H9 (cell line): ENCODE results near the gene DCC. TPM values are rescaled to one million over a fixed set of nuclear protein-coding genes. Genes with fewer than 3 reads are reported as not detected.

Source experiments
- DNase-seq: peaks from one replicate; pipeline ENCODE4 v3.0.0-alpha.2; 2017
- H2AFZ ChIP-seq: one replicate; pipeline ENCODE4 v1.6.1; 2013; ENCODE audit warnings: mild to moderate bottlenecking, low read length, control low read depth, moderate library complexity
- H2AK5ac ChIP-seq: 2 replicates; pipeline ENCODE4 v1.6.1; 2013; ENCODE audit warnings: low read length, control low read depth, mixed read lengths; ENCODE audit not compliant: insufficient read length
- H2BK120ac ChIP-seq: one replicate; pipeline ENCODE4 v1.6.1; 2013; ENCODE audit warnings: low read depth, mild to moderate bottlenecking, low read length, control low read depth, inconsistent platforms; ENCODE audit not compliant: poor library complexity, severe bottlenecking
- H2BK12ac ChIP-seq: 2 replicates; pipeline ENCODE4 v1.6.1; 2013; ENCODE audit warnings: low read length, control low read depth, mixed read lengths, low read depth; ENCODE audit not compliant: insufficient read length
- H2BK15ac ChIP-seq: 2 replicates; pipeline ENCODE4 v1.6.1; 2013; ENCODE audit warnings: low read depth, low read length, control low read depth
- H2BK20ac ChIP-seq: one replicate; pipeline ENCODE4 v1.6.1; 2013; ENCODE audit warnings: low read depth, mild to moderate bottlenecking, low read length, control low read depth, inconsistent platforms; ENCODE audit not compliant: poor library complexity, severe bottlenecking
- H2BK5ac ChIP-seq: 2 replicates; pipeline ENCODE4 v1.6.1; 2013; ENCODE audit warnings: low read length, control low read depth, mixed read lengths; ENCODE audit not compliant: insufficient read length
- H3K14ac ChIP-seq: 2 replicates; pipeline ENCODE4 v1.6.1; 2013; ENCODE audit warnings: low read length, control low read depth; ENCODE audit not compliant: insufficient read depth
- H3K18ac ChIP-seq: 2 replicates; pipeline ENCODE4 v1.6.1; 2013; ENCODE audit warnings: low read depth, mild to moderate bottlenecking, mixed read lengths, low read length, control low read depth; ENCODE audit not compliant: insufficient read length
- H3K23ac ChIP-seq: 2 replicates; pipeline ENCODE4 v1.6.1; 2013; ENCODE audit warnings: low read length, control low read depth, mixed read lengths, low read depth; ENCODE audit not compliant: insufficient read length
- H3K23me2 ChIP-seq: 2 replicates; pipeline ENCODE4 v1.6.1; 2013; ENCODE audit warnings: low read depth, mild to moderate bottlenecking, mixed read lengths, low read length, control low read depth; ENCODE audit not compliant: insufficient read length, poor library complexity, severe bottlenecking
- H3K27ac ChIP-seq: 2 replicates; pipeline ENCODE4 v1.5.1; 2013; ENCODE audit warnings: low read length, control low read depth, mixed read lengths, low read depth; ENCODE audit not compliant: insufficient read length
- H3K27me3 ChIP-seq: 2 replicates; pipeline ENCODE4 v1.6.1; 2013; ENCODE audit warnings: low read length, control low read depth, inconsistent platforms; ENCODE audit not compliant: insufficient read depth
- H3K4ac ChIP-seq: 2 replicates; pipeline ENCODE4 v1.6.1; 2013; ENCODE audit warnings: low read depth, mild to moderate bottlenecking, control low read depth, inconsistent platforms, low read length, moderate library complexity
- H3K4me1 ChIP-seq: 2 replicates; pipeline ENCODE4 v1.6.1; 2013; ENCODE audit warnings: low read length, control low read depth, inconsistent platforms; ENCODE audit not compliant: insufficient read depth
- H3K4me2 ChIP-seq: 2 replicates; pipeline ENCODE4 v1.6.1; 2013; ENCODE audit warnings: low read length, control low read depth, mixed read lengths; ENCODE audit not compliant: insufficient read length, insufficient read depth
- H3K56ac ChIP-seq: 2 replicates; pipeline ENCODE4 v1.6.1; 2013; ENCODE audit warnings: low read depth, mild to moderate bottlenecking, mixed read lengths, low read length, control low read depth; ENCODE audit not compliant: insufficient read length
- H3K79me1 ChIP-seq: 2 replicates; pipeline ENCODE4 v1.6.1; 2013; ENCODE audit warnings: low read depth, mild to moderate bottlenecking, moderate library complexity, low read length, control low read depth, inconsistent platforms; ENCODE audit not compliant: insufficient read depth, poor library complexity, severe bottlenecking
- H3K79me2 ChIP-seq: 2 replicates; pipeline ENCODE4 v1.6.1; 2013; ENCODE audit warnings: low read length, control low read depth, inconsistent platforms; ENCODE audit not compliant: insufficient read depth
- H3K9ac ChIP-seq: 2 replicates; pipeline ENCODE4 v1.6.1; 2013; ENCODE audit warnings: low read length, control low read depth, mixed read lengths; ENCODE audit not compliant: insufficient read length; ENCODE audit errors: extremely low read depth
- H3K9me3 ChIP-seq: one replicate; pipeline ENCODE4 v1.6.1; 2013; ENCODE audit warnings: low read depth, low read length, inconsistent platforms; ENCODE audit not compliant: control insufficient read depth
- H3T11ph ChIP-seq: one replicate; pipeline ENCODE4 v1.6.1; 2013; ENCODE audit warnings: mild to moderate bottlenecking, low read length, control low read depth, inconsistent platforms
- H4K20me1 ChIP-seq: one replicate; pipeline ENCODE4 v1.6.1; 2013; ENCODE audit not compliant: control insufficient read depth, insufficient read length, insufficient read depth
- H4K5ac ChIP-seq: 2 replicates; pipeline ENCODE4 v1.6.1; 2013; ENCODE audit warnings: low read depth, mild to moderate bottlenecking, mixed read lengths, low read length, control low read depth; ENCODE audit not compliant: insufficient read length
- H4K8ac ChIP-seq: replicated peaks from 2 replicates; pipeline ENCODE4 v1.6.1; 2013; ENCODE audit warnings: low read length, control low read depth, mixed read lengths, low read depth; ENCODE audit not compliant: insufficient read length
- H4K91ac ChIP-seq: 2 replicates; pipeline ENCODE4 v1.6.1; 2013; ENCODE audit warnings: low read depth, mild to moderate bottlenecking, moderate library complexity, mixed read lengths, low read length, control low read depth; ENCODE audit not compliant: insufficient read length
- H3K27ac Mint-ChIP-seq, 3 experiments: 2 replicates in 2 of 3; 3 replicates in 1 of 3; pipeline ENCODE4 v1.8.0; 2020 to 2021; ENCODE audit warnings: mixed read lengths in 3 of 3, mild to moderate bottlenecking in 1 of 3, moderate library complexity in 1 of 3
- H3K27me3 Mint-ChIP-seq: 2 replicates; pipeline ENCODE4 v1.8.0; 2021; ENCODE audit warnings: low read depth, mild to moderate bottlenecking, moderate library complexity, mixed read lengths
- H3K36me3 Mint-ChIP-seq, 3 experiments: 2 replicates in 2 of 3; 3 replicates in 1 of 3; pipeline ENCODE4 v1.8.0; 2020 to 2021; ENCODE audit warnings: low read depth in 3 of 3, mixed read lengths in 3 of 3; ENCODE audit not compliant: insufficient read depth in 1 of 3
- H3K4me1 Mint-ChIP-seq, 2 experiments: 2 replicates each; pipeline ENCODE4 v1.8.0; 2020; ENCODE audit warnings: mixed read lengths in 2 of 2
- H3K4me3 Mint-ChIP-seq, 2 experiments: 2 replicates in 1 of 2; 3 replicates in 1 of 2; pipeline ENCODE4 v1.8.0; 2020 to 2021; ENCODE audit warnings: mild to moderate bottlenecking in 2 of 2, mixed read lengths in 2 of 2, moderate library complexity in 1 of 2
- H3K9me3 Mint-ChIP-seq, 2 experiments: 2 replicates in 1 of 2; 3 replicates in 1 of 2; pipeline ENCODE4 v1.8.0; 2020; ENCODE audit warnings: mild to moderate bottlenecking in 2 of 2, mixed read lengths in 2 of 2, moderate library complexity in 1 of 2
- WGBS: extraction: QIAGEN DNeasy Blood & Tissue Kit; methylation state at CpG from one replicate; pipeline ENCODE4 v1.1.7; 2013; ENCODE audit warnings: missing lambda C conversion rate, low lambda C conversion rate, mixed read lengths; ENCODE audit not compliant: insufficient read length; ENCODE audit errors: extremely low coverage; 5-methylcytosine and 5-hydroxymethylcytosine counted together
- total RNA-seq: library from RNA; stranded (reverse); gene quantifications from 2 replicates; pipeline ENCODE4 v1.2.1, GENCODE V29; 2021
- TF ChIP-seq, protein P1 (sequence below): fragments of 200-600 bp; sonication (generic); conservative IDR thresholded peaks from 3 replicates; pipeline ENCODE4 v1.8.0; 2021; ENCODE audit warnings: antibody characterized with exemption, mild to moderate bottlenecking

DCC gene
- total RNA-seq, 1 experiment from 2014 or later, result 0.35 TPM

DNA sequence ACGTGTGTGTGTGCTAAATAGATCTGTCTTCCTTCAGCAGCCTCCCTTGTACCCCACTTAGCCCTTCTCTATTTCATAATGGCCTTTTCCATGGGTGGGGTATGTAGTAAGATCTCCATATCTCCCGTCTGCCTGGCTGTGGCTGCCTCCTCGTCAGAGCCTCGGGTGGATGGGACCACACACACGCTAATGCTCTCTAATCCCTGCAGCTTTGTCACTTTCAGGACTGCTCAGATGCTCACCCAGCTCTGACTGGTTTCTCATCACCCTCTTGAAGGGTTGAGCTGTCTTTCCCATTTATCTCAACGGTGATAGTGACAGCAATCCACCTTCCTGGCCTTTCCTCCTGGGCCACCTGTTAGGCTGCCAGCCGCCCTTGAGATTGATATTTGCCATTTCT lies 95.3 kb downstream of the DCC start:
- no peak overlapping the region; the same call in 1 of the 2 replicates for H3K14ac ChIP-seq
- H3K4ac ChIP-seq, result no peak overlapping the region
- no peak overlapping the region for H2BK20ac ChIP-seq
- no peak overlapping the region for H4K5ac ChIP-seq
- H3K79me2 ChIP-seq, result no peaks in the 10 kb centered on the region
- H3K4me2 ChIP-seq, result no peak overlapping the region
- no peak overlapping the region for H3K23ac ChIP-seq
- H3K23me2 ChIP-seq, result no peaks in the 10 kb centered on the region
- no peaks in the 10 kb centered on the region for H4K20me1 ChIP-seq
- Mint-ChIP-seq H3K4me3 (no peak overlapping the region), H3K9me3 (no peaks in the 10 kb centered on the region), H3K36me3 (no peaks in the 10 kb centered on the region), H3K27me3 (no peaks in the 10 kb centered on the region), H3K4me1 (no peaks in the 10 kb centered on the region), H3K27ac (no peak overlapping the region; a peak in 1 of 7 replicates)
- no peaks in the 10 kb centered on the region for H3K27me3 ChIP-seq
- H3T11ph ChIP-seq, result no peak overlapping the region
- no peak overlapping the region for H2BK120ac ChIP-seq
- no peak overlapping the region for H3K9ac ChIP-seq
- no peaks in the 10 kb centered on the region for H3K4me1 ChIP-seq
- H3K27ac ChIP-seq, result no peak overlapping the region
- TF ChIP-seq, protein P1, sequence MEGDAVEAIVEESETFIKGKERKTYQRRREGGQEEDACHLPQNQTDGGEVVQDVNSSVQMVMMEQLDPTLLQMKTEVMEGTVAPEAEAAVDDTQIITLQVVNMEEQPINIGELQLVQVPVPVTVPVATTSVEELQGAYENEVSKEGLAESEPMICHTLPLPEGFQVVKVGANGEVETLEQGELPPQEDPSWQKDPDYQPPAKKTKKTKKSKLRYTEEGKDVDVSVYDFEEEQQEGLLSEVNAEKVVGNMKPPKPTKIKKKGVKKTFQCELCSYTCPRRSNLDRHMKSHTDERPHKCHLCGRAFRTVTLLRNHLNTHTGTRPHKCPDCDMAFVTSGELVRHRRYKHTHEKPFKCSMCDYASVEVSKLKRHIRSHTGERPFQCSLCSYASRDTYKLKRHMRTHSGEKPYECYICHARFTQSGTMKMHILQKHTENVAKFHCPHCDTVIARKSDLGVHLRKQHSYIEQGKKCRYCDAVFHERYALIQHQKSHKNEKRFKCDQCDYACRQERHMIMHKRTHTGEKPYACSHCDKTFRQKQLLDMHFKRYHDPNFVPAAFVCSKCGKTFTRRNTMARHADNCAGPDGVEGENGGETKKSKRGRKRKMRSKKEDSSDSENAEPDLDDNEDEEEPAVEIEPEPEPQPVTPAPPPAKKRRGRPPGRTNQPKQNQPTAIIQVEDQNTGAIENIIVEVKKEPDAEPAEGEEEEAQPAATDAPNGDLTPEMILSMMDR, result no peak
- DNase-seq, result no peak
- no peak overlapping the region for H2AK5ac ChIP-seq
- H4K91ac ChIP-seq, result no peak overlapping the region
- WGBS, result no CpG with 5 or more reads among the region's 7 CpGs
- no peak overlapping the region for H2BK12ac ChIP-seq
- no peak overlapping the region for H3K18ac ChIP-seq
- H2AFZ ChIP-seq, result no peak overlapping the region
- no peak overlapping the region for H4K8ac ChIP-seq
- H3K79me1 ChIP-seq, result no peaks in the 10 kb centered on the region
- no peaks in the 10 kb centered on the region for H3K9me3 ChIP-seq
- H2BK5ac ChIP-seq, result no peak overlapping the region
- no peak overlapping the region for H2BK15ac ChIP-seq
- no peak overlapping the region for H3K56ac ChIP-seq
